HL-60/S4 treated with retinoic acid at 250 ng/mL for 4 days and 3 days (cell line): ENCODE measurements around the gene TTC38.

Experiments
- in situ Hi-C: fragments of 300-500 bp; cut with MboI; formaldehyde crosslinking; loops from 2 replicates; pipeline ENCODE4 v1.7.0; 2022; ENCODE audit warnings: low sequenced_read_pairs

TTC38 gene

GRCh38 chr22:46267431-46268279 is at the start of gene TTC38:
TTC38 (plus strand) TSS chr22:46268008; CDS start chr22:46268040, 32 bp downstream.
- in situ Hi-C loops = no loop called here

DNA sequence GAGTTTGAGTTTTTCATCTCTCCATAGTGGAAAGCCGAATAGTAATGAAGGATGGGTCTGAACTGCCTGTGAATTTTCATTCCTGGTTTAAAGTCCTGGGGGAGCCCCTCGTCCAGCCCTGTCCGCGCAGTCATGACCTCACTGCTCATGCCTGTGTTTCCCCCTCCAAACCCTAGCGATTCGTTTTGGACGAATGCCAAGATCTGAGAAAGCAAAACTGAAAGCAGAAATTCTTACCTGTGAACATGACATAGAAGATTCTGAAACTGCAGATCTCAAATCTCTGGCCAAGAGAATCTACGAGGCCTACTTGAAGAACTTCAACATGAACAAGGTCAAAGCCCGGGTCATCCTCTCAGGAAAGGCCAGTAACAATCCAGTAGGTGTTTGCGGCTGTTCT is 48.2 kb upstream of the TTC38 start:
- in situ Hi-C loops = no loop called here

DNA sequence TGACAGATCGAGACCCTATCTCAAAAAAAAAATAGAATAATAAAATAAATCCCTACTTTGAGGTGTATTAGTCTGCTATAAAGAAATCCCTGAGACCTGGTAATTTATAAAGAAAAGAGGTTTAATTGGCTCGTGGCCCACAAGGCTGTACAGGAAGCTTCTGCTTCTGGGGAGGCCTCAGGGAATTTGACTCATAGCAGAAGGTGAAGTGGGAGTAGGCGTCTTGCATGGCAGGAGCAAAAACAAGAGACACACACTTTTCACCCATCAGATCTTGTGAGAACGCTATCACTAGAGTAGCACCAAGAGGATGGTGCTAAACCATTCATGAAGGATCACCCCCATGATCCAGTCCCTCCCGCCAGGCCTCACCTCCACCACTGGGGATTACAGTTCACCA is 46.9 kb upstream of the TTC38 start:
- in situ Hi-C loops = no loop called here

DNA sequence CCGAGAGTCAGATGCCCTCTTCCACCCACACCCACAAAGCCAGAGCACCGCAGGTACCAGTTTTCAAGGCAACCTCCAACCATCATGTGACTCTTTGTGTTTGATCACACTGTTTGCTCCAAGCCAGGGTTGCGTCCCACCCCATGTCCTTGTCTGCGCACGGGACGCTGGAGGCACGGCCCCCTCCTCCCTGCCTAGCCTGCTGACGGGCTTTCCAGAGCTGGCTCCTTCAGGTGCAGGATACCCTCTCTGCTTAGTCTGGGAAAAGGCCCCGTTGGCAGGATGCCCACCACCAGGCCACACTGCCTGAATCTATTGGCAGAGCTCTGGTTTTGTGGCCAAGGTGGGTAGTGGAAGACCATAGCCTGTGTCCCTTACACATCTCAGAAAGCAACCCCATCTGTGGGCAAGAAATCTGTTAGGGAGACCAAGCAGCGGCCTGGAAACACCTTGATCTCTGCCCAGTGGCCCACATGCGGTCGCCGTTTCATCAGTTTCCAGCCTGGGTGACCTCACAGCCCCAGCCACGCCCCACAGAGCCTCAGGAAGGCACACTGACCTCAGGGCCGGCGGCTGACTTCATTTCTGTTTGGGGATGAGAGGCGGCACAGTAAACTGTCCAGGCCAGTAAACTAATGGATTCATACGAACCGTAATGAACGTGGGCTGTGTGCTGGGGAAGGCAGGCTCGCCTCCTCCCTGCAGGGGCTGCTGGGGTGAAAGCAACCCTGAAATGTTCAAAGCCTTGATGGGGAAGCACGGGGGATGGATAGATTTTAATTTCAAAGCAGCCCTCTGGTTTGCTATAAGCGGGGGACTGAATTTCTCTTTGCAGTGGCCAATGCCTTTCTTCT is 43.5 kb upstream of the TTC38 start:
- in situ Hi-C loops = no loop called here

GRCh38 chr22:46224898-46225290 is 42.9 kb upstream of the TTC38 start:
- in situ Hi-C loops = no loop called here

- in situ Hi-C loops = no loop called here
These were observed 42.2 kb upstream of the TTC38 start for GRCh38 chr22:46225631-46226030.

DNA sequence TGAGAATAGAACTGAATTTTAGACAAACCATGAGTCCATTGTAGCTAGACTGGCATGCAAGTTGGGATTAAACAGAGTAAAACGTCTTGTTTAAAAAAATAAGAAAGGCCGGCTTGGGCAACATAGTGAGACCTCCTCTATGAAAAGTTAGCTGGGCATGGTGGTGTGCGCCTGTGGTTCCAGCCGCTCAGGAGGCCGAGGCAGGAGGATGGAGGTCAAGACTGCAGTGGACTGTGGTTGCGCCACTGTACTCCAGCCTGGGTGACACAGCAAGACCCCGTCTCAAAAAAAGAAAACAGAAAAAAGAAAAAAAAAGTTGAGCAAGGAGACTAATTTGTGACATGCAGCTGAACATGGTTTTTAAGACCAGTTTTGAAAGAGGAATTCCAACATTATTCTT is 41.2 kb upstream of the TTC38 start:
- in situ Hi-C loops = no loop called here

DNA sequence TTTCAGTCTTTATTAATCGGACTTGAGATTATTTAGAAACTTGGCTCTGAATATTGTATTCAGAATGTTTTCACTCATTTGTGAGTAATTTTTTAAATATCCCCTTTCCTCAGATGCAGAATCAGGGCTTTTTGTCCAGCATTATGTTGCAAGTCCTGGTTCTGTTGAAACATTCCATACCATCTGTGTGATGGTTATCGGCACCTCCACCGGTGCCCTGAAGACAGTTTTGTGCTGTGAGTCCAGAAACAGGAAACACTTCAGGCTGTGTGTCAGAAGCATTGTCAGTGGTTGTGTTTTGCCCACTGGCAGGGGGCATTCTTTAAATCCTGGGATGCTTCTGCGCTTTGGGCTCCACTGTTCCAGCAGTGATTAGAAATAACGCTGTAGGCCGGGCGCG is 38.1 kb upstream of the TTC38 start:
- in situ Hi-C loops = no loop called here

DNA sequence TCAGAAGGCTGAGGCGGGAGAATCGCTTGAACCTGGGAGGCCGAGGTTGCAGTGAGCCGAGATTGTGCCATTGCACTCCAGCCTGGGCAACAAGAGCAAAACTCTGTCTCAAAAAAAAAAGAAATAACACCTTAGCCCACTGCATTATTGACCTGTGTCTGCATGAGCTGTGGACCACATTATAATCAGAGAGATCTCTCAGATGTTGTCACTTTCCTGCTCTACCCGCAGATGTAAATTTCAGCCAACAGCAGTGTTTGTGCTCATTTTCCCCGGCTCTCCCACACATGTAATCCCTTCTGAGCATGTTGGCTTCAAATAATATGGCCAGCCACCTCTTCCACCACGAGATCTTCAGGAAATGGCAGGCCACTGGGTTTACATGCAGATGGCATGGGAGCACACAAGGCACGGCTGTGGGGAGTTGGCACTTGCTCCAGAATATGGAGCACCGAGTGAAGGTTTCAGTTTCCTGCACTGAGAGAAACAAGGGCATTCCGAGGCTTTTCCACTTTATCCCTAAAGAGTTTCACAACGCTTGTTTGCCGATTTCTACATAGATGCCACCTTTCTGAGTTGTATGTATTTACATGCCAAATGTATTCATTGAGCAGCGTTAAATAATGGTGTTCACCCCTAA is 37.4 kb upstream of the TTC38 start:
- in situ Hi-C loops = no loop called here

GRCh38 chr22:46233231-46233630 is 34.6 kb upstream of the TTC38 start:
- in situ Hi-C loops = no loop called here

- in situ Hi-C loops = no loop called here
These were observed 32.8 kb upstream of the TTC38 start for GRCh38 chr22:46234969-46235368.

DNA sequence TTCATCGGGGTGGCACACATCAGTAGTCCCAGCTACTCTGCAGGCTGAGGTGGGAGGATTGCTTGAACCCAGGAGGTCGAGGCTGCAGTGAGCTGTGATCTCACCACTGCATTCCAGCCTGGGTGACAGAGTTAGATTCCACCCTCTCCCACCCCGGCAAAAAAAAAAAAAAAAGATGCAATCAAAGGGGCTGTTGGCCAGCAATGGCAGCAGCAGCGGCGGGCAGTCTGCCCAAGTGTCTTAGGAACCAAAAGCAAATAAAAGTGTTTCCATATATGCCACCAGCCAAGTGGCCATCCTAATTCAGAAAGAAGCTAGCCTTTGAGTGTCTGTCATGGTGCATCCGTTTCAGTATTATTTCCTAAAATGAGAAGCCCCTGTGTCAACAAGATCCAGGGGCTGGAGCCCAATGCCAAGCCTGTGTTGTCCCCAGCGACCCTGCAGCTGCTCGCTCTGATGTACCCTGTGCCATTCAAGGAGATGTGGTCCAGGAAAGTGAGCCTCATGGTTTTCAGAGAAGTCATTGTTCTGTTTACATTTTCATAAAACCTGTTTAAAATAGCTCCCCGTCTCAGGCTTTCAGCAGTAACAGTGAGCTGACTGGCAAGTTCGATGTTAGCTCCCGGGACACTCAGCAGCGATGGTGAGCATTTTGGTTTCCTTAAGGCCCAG is 30.2 kb upstream of the TTC38 start:
- in situ Hi-C loops = no loop called here

DNA sequence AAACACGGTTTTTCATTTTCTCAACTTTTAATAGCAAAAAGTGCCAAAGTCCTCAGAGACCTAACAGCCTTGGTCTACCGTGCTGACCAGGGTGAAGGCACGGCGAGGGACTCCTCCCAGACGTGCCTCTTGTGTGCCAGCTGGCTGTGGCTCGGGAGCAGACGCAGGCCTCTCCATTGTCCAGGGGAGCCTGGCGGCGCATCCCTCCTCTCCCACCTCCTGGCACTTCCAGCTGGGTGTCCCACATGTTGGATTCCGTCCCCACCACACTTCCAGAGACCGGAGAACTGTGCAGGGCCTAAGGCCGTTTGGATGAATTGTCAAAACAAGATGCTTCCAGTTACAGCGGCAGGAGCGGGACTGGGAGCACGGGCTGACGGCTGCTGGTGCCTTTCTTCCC is 29.3 kb upstream of the TTC38 start:
- in situ Hi-C loops = no loop called here

DNA sequence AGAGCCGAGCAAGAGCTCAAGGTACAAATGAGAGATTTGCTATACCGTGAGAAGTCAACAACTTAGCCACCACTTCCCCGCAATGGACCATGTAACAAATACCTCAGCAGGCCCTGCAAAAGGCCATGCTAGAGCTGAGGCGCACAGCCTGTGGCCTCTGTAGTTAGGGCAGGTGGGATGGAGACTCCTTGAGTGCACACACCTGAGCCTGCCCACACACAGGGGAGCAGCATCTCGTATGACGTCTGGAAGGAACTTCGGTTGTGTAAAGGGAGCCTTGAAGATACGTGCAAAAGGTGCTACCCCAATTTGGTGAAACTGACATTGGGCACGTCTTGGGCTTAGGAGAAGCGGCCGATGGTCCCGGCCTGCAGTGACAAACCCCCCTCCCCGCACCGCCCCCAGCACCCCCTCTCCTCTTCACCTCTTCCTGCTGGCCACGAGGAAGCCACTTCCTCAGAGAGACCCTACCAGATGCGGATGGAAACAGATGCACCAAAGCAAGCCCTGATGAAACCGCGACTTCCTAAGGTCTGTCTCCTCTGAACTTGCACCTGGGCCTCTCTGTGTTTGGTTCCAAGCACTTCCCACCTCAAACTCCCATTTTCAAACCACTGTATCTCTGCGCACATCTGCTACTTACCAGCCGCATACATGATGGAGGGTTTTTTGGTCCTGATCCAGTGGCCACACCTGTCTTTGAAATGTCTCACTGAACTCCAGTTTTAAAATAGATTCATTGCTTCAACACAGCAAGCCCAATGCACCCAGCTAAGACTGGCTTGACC is 28.4 kb upstream of the TTC38 start:
- in situ Hi-C loops = no loop called here

DNA sequence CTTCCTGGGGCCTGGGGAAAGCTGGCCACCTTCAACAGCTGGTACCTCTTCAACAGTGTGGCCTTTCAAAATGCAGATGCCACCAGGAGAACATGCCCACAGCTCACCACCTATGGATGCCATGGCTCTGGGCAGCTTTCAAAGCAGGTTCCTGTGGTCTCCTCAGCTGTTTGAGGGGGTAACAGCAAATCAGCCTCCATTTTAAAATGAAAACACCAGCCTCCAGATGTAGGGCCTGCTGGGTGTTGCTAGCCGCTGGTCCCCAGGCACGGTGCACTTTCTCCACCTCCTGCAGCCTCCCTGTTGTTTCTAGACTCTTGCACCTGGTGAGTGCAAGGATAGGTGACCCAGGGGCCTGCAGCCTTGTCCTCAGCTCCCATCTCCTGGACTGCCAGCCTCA is 27.7 kb upstream of the TTC38 start:
- in situ Hi-C loops = no loop called here

DNA sequence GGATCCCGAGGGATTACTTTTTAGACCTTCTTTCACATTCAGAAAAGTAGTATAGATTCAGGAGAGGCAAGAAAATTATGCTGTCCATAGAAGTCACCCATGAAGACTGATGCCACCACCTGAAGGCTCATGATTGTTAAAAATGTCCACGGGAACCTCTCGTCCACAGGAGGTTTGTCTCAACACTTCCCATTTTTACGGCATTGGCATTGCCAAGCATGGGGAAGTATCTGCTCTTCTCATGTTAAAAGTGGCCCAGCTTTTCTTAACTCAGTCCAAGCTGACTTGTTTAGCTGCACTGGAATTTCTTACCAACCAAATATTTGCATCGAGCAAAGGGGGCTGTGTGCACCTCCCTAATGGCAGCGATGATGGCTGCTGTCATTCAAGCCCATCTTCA is 27.3 kb upstream of the TTC38 start:
- in situ Hi-C loops = no loop called here

- in situ Hi-C loops = no loop called here
These were observed 26.9 kb upstream of the TTC38 start for GRCh38 chr22:46240907-46241306.

GRCh38 chr22:46241396-46242007 is 26.3 kb upstream of the TTC38 start:
- in situ Hi-C loops = no loop called here

DNA sequence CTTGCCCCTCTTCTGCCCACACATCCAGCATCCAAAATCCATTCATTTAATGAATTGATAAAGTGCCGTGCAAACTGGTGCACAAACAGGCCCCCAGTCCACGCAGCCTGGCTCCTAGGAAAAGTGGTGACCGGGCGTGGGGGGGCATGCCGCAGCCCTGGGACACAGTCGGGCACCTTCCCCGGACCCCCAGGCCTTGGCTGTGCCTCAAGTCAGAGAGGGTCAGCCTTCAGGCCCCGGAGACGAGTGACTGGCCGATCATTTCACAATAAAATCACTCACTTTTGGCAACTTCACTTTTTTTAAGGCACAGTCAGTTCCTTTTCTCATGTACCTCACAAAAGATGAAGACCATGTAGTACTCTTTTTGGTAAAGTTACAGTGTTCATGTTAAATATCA is 25.7 kb upstream of the TTC38 start:
- in situ Hi-C loops = no loop called here

- in situ Hi-C loops = no loop called here
These were observed 23.0 kb upstream of the TTC38 start for GRCh38 chr22:46244771-46245170.
